ENCODE measurements around the gene EIF4B. TPM values are rescaled to one million over a fixed set of nuclear protein-coding genes. Genes with fewer than 3 reads are reported as not detected.
A peak's percentile ranks its signal among the peaks of the same experiment; 100 is the strongest.

The EIF4B gene
- total RNA-seq, 1 donor from 2014 or later: 833 TPM

- peaks cover 11% of the 10 kb centered on the region for H3K27me3 Mint-ChIP-seq (ENCODE audit: insufficient read depth, low read depth)
- TF ChIP-seq EZH2phosphoT487 (IDR thresholded peaks at IDR 0.05) (no peak), CTCF (IDR thresholded peaks at IDR 0.05) (no peak), EZH2 (IDR thresholded peaks at IDR 0.05) (no peak)
- Histone ChIP-seq H2AFZ (replicated peaks) (peak overlapping the region; percentile 80), H3K79me2 (ENCODE audit: low read depth) (peaks cover 43% of the 10 kb centered on the region), H3K4me2 (peak overlapping the region; percentile 84), H3K27ac (peak overlapping the region; percentile 9), H3F3A (ENCODE audit: low read depth) (peaks cover 38% of the 10 kb centered on the region), H3K27me3 (no peaks in the 10 kb centered on the region), H3K4me3 (peak overlapping the region; percentile 85), H3K4me1 (peaks cover 26% of the 10 kb centered on the region), H3K9ac (no peak overlapping the region), H4K20me1 (ENCODE audit: low read depth) (peaks cover 28% of the 10 kb centered on the region), H3K36me3 (no peaks in the 10 kb centered on the region), H3K9me3 (ENCODE audit: low read depth) (no peaks in the 10 kb centered on the region)
- no peak overlapping the region for H3K27ac Mint-ChIP-seq
- H3K4me3 Mint-ChIP-seq: peak overlapping the region; percentile 51
- DNase-seq (ENCODE audit: low spot score): peak; percentile 56
- peaks cover 26% of the 10 kb centered on the region for H3K4me1 Mint-ChIP-seq
- peaks cover 12% of the 10 kb centered on the region for H3K36me3 Mint-ChIP-seq
- H3K9me3 Mint-ChIP-seq: peaks cover 2% of the 10 kb centered on the region
Observed at GRCh38 chr12:53004582-53004981, 1.7 kb upstream of the EIF4B start.

GRCh38 chr12:53005215-53005985 lies 856 bp upstream of the EIF4B start:
- peaks cover 38% of the 10 kb centered on the region for H3F3A ChIP-seq (ENCODE audit: low read depth)
- TF ChIP-seq EZH2 (IDR thresholded peaks at IDR 0.05) (no peak), CTCF (IDR thresholded peaks at IDR 0.05) (no peak), EZH2phosphoT487 (IDR thresholded peaks at IDR 0.05) (no peak)
- no peaks in the 10 kb centered on the region for H3K27me3 ChIP-seq
- peaks cover 11% of the 10 kb centered on the region for H3K27me3 Mint-ChIP-seq (ENCODE audit: insufficient read depth, low read depth)
- H3K4me1 ChIP-seq: peaks cover 26% of the 10 kb centered on the region
- peak overlapping the region; percentile 33 for H3K9ac ChIP-seq
- H3K36me3 ChIP-seq: no peaks in the 10 kb centered on the region
- H3K9me3 Mint-ChIP-seq: peaks cover 2% of the 10 kb centered on the region
- H3K36me3 Mint-ChIP-seq: peaks cover 18% of the 10 kb centered on the region
- H3K4me3 Mint-ChIP-seq: peak overlapping the region; percentile 99
- H3K27ac ChIP-seq: peak overlapping the region; percentile 39
- peak overlapping the region; percentile 84 for H3K4me2 ChIP-seq
- DNase-seq (ENCODE audit: low spot score): peak; percentile 65
- H3K27ac Mint-ChIP-seq: peak overlapping the region; percentile 99
- H3K4me3 ChIP-seq: peak overlapping the region; percentile 85
- no peaks in the 10 kb centered on the region for H3K9me3 ChIP-seq (ENCODE audit: low read depth)
- peaks cover 51% of the 10 kb centered on the region for H3K79me2 ChIP-seq (ENCODE audit: low read depth)
- H3K4me1 Mint-ChIP-seq: peaks cover 26% of the 10 kb centered on the region
- peaks cover 36% of the 10 kb centered on the region for H4K20me1 ChIP-seq (ENCODE audit: low read depth)
- H2AFZ ChIP-seq (replicated peaks): no peak overlapping the region

GRCh38 chr12:53006810-53007309 lies 604 bp downstream of the EIF4B start:
- Mint-ChIP-seq H3K4me3 (peak overlapping the region; percentile 99), H3K9me3 (peaks cover 2% of the 10 kb centered on the region), H3K4me1 (peaks cover 26% of the 10 kb centered on the region), H3K27me3 (ENCODE audit: insufficient read depth, low read depth) (peaks cover 3% of the 10 kb centered on the region), H3K27ac (peak overlapping the region; percentile 99), H3K36me3 (peaks cover 28% of the 10 kb centered on the region)
- Histone ChIP-seq H3K9me3 (ENCODE audit: low read depth) (no peaks in the 10 kb centered on the region), H3K36me3 (peaks cover 2% of the 10 kb centered on the region), H3F3A (ENCODE audit: low read depth) (peaks cover 38% of the 10 kb centered on the region), H3K4me2 (peak overlapping the region; percentile 88), H3K27me3 (no peaks in the 10 kb centered on the region), H3K9ac (peak overlapping the region; percentile 92), H3K4me1 (peaks cover 26% of the 10 kb centered on the region), H3K79me2 (ENCODE audit: low read depth) (peaks cover 66% of the 10 kb centered on the region), H3K4me3 (peak overlapping the region; percentile 85), H2AFZ (replicated peaks) (peak overlapping the region; percentile 91), H3K27ac (peak overlapping the region; percentile 94), H4K20me1 (ENCODE audit: low read depth) (peaks cover 50% of the 10 kb centered on the region)
- TF ChIP-seq CTCF (IDR thresholded peaks at IDR 0.05) (no peak), EZH2phosphoT487 (IDR thresholded peaks at IDR 0.05) (no peak), EZH2 (IDR thresholded peaks at IDR 0.05) (no peak)
- DNase-seq (ENCODE audit: low spot score): peak; percentile 88

Data from neural progenitor cell (in vitro differentiated cells).